ENCODE results near the gene PRSS12. TPM values are rescaled to one million over a fixed set of nuclear protein-coding genes. Genes with fewer than 3 reads are reported as not detected.

The PRSS12 gene
- total RNA-seq, 1 donor from 2014 or later = not detected

DNA sequence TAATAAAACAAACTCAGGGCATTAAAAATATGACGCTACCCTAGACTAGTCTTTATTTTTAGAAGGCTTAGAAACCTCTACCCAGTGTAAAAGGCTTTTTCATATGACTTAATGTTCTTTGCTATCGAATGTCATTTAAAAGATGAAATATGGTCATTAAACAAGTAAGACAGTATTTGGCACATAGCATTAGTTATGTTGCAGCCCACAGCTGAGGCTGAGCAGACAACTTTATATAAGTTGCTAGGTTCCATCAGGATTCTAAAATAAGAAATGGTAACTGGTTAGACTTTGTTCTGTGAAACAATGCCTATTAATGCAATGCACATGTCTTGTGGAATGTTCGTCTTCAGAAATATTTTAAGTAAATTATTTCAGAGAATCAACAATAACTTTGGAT is 10.4 kb upstream of the PRSS12 start:
- intact Hi-C loops (cut with micrococcal nuclease) = no loop called here
- no peak for ATAC-seq
- DNase-seq = no peak

DNA sequence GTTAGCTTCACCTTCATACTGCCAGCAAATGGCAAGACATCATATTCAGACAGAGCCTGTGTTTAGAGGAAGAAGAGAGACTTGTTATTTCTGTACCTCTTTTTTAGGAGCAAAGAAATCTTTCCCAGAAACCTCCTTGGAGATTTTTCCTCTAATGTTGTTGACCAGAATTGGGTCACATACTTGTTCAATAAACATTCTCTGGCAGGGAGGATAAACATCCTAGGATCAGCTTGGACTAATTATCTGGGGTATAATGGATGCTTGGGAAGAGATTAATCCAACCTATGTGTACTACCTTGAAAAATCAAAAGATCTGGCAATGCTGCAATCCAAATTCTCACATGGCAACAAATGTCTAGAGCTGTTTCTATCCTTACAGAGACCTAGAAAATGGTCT is 8.4 kb upstream of the PRSS12 start:
- intact Hi-C loops (cut with micrococcal nuclease) = no loop called here
- ATAC-seq (no peak), DNase-seq (no peak)

DNA sequence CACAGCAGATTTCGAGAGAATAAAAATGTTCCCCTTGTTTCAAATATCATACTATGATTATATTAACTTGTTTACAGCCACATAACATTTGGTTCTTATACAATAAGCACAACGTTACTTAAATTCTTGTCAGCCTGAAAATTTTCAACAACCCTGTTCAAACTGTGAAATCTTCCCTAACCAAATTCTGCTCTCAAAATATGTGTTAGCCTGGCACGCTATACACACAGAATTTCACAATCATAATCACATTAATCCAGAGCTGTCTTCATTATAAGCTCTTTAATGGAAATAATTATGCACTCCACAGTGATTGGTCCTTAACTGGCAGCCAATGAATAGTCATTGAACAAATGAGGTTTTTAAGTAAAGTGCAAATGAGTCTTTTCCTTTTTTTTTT is 7.3 kb upstream of the PRSS12 start:
- ATAC-seq (no peak), DNase-seq (no peak)
- intact Hi-C loops (cut with micrococcal nuclease) = no loop called here

DNA sequence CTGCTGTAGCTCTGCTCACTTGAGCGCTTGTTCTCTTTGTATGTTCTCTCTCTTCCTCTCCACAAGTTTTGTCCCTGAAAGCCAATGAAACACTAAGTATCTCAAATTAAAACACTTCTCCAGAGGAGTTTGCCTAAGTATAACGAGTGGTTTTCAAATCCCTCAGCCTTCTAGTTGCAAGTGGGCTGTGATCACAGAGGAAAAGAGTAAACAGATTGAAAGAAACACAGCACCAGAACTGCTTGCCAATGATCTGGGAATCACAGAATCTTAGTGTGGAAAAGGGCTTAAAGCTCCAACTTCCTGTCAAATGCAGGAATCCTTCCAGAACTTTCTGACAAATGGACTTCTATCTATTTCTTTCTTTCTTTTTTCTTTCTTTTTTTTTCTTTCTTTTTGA is 4.8 kb upstream of the PRSS12 start:
- intact Hi-C loops (cut with micrococcal nuclease) = no loop called here
- ATAC-seq (no peak), DNase-seq (no peak)

DNA sequence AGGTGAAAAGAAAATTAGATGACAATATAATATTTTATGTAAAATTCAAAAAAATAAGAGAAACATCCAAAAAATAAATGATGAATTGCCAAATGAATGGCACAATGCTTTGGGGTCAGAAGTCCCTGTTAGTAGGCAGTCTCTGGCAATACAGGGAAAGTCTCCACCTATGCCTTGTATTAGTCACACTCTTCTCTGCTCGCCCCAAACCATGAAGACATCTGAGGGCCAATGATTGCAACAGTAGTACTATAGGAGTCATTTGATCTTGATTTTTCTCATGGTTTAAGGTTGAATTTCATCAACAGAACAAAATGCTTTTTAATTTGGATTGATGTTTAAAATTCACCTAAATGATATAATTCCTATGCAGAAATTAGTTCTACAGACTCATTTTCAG is 3.9 kb upstream of the PRSS12 start:
- DNase-seq (no peak), ATAC-seq (no peak)
- intact Hi-C loops (cut with micrococcal nuclease) = no loop called here

DNA sequence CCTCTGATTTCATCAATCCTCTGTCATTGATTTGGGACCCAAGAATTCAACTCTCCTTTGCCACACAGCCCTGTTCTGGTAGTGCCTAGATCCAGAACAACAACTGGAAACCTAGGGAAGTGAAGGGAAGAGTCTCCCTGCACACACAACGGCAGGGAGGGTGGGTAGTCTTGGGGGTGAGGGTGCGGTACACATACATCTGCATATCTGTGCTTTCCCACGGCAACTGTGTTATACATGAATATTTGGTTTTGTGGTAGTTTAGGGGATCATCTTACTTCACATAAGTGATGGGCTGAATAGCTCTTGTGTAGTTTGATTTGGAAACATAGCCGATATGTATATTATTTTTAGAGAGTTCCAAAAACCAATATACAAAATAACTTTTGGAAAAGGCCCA is 3.3 kb upstream of the PRSS12 start:
- no peak for ATAC-seq
- DNase-seq = no peak
- intact Hi-C loops (cut with micrococcal nuclease) = no loop called here

DNA sequence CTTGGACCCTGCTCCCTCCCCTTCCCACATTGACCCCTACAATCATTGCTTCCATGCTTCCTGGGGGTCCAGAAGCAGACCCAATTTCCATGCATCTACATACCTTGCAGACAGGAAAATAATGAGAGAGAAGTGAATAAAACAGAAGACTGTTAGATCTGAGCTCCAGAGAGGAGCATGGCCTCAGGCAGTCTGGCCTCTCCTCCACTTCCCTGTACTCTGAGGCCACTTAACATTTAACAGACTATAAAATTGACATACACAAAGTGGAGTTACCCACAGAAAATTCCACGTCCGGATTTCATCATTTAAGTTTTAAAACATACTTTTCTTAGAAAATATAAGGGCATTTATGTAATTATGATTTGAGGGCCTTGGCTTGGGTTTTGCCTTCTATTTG is 2.1 kb upstream of the PRSS12 start:
- intact Hi-C loops (cut with micrococcal nuclease) = no loop called here

DNA sequence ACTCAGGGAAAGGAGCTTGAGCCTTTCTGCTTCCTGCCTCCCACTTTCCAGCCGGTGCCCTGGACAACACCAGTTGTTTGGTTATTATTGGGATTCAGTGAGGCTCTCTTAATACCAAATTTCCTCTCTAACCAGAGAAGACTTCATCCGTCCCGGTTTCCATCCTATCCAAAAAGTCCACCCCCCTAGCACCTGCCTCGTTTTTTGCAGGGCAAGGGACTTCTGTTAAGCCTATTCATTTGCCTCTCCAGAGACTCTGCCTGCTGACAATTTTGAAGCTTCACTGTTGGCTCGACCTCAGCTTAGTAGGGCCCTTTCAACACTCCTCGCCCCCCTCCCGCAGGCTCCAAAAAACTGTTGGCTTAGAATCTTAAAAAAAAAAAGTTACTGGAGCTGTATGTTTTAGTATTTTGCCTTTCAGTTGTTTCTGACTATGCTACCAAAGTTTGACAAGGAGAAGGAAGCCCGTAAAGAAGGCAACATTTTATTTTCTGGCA is 779 bp upstream of the PRSS12 start:
- intact Hi-C loops (cut with micrococcal nuclease) = no loop called here
- DNase-seq (no peak), ATAC-seq (no peak)

More for the DNA sequence above, 2.1 kb upstream of the PRSS12 start:
- no peak for DNase-seq
- ATAC-seq = no peak

DNA sequence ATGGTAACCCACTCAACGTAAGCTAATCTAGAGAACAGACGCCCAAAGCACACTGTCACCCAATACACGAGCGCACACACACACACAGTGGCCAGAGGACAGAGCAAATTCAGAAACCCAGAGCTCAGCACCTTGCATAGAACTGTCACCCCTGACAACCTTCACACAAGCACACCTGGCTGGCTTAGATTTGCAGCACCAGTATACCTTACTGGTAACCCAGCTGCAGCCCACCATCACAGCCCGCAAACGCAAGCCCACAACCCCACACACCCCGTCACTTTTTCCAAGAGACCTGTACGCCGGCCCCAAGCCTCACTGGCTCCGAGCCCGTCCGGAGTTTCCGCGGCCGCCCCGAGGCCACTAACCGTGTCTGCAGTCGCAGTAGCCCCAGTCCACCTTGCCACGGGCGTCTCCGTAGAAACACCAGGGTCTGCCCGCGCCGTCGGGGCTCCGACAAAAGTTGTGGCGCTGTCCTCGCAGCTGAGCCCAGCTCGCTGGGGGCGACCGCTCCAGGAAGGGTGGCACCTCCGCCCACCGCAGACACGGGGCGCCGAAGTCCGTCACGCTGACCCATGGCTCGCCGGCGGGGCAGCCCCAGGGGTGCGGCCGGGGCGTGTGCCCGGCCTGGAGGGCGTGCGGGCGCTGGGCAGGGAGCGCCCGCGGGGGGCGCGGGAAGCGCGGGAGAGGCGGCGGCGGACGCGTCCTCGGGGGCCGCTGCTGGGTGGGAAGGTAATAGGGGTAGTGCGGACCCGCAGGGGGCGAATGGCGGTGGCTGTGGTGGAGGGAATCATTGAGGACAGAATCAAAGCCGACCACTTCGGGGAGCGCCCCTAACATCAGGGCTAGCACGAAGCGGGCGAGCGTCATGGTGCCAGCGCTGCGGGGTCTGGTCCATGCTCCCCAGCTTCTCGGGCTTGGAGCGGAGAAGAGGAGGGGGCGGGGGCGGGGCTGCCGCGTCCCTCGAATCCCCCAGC is 664 bp downstream of the PRSS12 start:
- DNase-seq (peak; percentile 25), ATAC-seq (peak; percentile 33)
- intact Hi-C loops (cut with micrococcal nuclease) = no loop called here

DNA sequence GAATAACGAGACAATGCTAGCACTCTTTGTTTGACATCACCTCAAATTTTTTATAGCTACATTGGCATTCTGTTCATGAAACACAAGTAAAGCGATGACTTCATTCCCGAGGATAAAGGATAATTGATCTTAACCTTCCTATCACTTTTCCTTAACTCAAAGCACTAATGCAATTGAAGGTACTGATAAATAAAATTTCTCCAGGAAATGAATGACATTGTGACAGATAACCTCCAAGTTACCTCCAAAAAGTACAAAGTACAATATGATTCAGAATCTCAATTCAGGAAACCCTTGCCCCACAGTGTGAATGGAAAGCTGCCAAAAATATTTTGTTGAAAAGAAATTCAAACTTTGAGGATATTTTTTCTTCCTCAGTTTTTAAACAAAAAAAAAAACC is 1.8 kb downstream of the PRSS12 start:
- DNase-seq (no peak), ATAC-seq (no peak)
- intact Hi-C loops (cut with micrococcal nuclease) = no loop called here

DNA sequence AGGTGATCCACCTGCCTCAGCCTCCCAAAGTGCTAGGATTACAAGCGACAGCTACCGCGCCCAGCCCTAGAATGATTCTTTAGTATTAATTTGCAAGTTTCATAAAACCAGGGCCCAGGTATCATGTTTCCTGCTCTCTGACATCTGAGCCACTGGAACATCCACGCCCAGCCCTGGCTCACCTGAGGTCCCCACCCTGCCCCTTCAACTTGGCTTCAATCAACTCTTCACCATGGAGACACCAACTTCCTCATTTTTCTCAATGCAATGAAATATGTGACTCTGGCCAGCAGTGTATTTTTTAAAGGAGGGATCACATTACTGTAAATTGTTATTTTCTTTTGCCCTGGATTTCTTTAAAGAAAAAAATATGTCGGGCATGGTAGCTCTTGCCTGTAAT is 3.9 kb downstream of the PRSS12 start:
- ATAC-seq = no peak
- intact Hi-C loops (cut with micrococcal nuclease) = no loop called here
- DNase-seq = no peak

DNA sequence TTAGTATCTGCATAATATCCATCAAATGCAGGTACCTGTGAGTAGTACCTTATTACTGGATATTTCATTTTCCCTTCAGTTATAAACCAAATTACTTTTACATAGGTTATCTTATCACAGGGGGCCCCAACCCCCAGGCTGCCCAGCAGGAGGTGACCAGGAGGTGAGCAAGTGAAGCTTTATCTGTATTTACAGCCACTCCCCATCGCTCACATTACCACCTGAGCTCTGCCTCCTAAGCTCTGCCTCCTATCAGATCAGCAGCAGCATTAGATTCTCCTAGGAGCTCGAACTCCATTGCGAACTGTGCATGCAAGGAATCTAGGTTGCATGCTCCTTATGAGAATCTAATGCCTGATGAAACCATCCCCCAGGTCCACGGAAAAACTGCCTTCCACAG is 6.3 kb downstream of the PRSS12 start:
- DNase-seq (no peak), ATAC-seq (no peak)
- intact Hi-C loops (cut with micrococcal nuclease) = no loop called here

DNA sequence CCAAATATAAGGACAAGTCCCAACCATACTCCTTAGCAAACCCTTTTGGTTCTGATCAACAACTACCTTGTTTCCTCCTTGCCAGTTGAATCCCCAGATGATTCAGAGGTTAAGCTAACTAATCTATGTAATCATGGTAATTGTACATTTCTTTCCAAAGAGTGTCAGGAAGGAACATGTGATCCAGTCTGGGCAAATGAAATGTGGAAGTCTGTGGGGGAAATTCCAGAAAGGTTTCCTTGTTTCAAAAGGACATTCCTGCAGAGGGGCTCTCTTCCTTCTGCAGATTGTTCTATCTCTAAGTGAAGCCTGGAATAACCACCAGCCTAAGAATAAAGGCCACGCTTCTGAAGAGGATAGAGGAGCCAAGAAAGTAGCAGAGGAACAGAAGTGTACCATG is 7.0 kb downstream of the PRSS12 start:
- DNase-seq (no peak), ATAC-seq (no peak)
- intact Hi-C loops (cut with micrococcal nuclease) = no loop called here

DNA sequence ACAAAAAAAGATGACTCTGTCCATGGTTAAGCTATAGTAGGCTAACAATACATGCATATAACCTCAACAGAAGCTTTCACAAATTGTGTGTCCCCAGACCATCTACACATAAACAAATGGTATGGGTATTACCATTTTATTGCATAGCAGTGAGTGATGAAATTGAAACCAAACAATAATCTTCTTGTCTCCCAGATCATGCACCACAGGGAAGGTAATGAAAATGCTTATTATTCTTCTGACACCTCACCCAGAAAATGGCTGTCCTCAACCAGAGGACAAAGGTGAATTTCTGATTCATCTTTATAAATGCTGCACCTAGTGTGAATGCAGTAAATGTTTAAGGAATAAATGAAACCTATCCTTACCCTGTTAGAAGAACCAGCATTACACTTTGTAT is 8.0 kb downstream of the PRSS12 start:
- DNase-seq = no peak
- ATAC-seq = no peak
- intact Hi-C loops (cut with micrococcal nuclease) = no loop called here

DNA sequence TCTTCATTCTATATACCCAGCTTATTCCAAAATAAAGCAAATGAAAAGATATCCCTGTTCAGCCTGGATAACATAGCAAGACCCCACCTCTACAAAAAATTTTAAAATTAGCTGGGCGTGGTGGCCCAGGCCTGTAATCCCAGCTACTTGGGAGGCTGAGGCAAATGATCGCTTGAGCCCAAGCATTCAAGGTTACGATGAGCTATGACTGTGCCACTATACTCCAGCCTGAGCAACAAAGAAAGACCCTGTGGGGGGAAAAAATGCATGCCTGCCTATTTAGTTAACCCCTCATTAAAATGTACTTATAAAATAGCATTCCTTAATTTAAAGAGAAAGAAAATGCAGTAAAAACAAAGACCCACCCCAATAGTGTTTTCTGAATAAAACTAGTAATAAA is 9.3 kb downstream of the PRSS12 start:
- ATAC-seq = no peak
- intact Hi-C loops (cut with micrococcal nuclease) = no loop called here
- DNase-seq = no peak

DNA sequence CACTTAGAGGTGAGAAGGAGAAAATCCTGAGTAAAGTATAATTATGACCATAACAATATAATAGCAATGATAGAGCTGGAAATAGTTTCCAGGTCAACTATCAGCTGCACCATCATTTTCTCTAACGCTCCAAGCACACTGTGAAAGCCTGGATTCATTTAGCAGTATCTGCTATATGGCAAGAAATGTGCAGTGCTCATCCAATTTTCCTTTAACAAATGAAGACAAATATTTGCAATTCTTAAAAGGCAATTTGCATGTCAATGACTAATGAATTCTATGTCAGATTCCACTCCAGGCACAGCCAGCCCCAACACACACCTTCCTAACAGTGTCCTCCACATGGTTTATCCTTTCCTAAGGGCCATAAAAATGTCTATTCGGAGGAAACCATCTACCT is 12.7 kb downstream of the PRSS12 start:
- DNase-seq = no peak
- intact Hi-C loops (cut with micrococcal nuclease) = no loop called here
- no peak for ATAC-seq

DNA sequence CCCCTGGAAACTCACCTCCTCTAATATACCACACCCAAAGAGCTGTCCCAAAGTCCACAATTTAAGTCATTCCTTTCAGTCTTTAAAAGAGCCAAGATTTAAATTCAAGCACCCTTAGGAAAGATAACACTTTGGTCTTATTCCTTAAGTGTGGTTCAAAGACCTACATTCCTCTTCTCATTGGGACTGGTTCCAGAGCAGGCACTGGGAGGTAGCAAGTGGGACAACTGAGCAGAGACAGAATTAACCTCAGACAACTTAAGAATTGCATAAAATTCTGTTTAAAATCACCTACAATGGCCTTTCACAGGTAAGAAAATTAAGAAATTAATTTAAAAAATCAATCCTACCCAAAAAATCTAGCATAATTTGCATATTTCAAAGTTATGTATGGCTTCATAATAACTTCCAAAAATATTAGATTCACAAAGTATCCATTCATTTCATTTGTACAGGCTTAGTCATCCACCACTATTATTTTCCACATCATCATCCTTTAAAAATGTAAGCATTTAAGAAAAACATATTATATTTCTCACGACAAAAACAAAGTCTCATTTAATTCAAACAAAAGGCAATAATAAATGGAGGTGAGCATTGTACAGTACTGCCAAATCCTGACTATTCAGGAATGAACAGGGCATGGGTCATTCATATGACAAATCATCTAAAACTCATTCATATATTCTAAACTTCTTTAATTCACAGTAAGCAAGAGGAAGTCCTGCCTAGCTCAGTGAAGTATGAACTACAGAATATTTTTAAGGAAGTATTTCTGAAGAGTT is 13.6 kb downstream of the PRSS12 start:
- intact Hi-C loops (cut with micrococcal nuclease) = no loop called here
- DNase-seq = no peak

DNA sequence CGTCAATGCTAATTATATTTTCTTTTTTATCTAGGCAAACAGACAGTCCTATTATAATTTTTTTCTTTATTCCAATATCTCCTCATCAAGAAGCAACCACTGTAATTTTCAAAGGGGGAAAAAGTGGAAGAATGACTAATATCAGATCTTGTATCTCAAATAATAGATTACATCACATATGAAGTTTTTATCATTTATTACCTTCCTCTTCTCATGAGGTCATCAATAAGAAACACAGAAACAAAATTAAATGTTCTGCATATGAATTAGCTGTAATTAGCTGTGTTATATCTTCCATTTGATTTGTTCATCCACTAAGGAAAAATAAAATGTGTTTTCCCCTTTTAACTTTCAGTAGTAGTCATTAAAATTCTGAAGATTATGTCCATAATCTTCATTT is 14.3 kb downstream of the PRSS12 start:
- DNase-seq = no peak
- intact Hi-C loops (cut with micrococcal nuclease) = no loop called here
- no peak for ATAC-seq

More for the DNA sequence above, 13.6 kb downstream of the PRSS12 start:
- ATAC-seq = no peak

DNA sequence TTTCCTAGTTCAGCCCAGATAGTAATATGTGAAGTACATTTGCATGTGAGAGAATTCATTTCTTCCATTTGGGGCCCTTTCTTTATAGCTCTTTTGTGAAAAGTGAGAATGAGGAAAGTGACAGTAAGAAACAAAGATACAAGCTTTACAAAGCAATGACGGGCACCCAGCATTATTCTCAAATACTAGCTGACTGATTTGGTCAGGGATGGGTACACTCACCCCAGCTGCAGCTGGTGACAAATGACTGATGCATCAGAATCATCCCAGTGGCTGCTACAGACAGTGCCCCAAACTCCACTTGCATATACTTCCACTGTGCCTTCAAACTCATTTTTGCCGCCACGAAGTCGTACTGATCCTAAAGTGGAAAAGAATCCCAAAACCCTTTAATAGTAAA is 14.8 kb downstream of the PRSS12 start:
- no peak for ATAC-seq
- intact Hi-C loops (cut with micrococcal nuclease) = no loop called here
- DNase-seq = no peak

DNA sequence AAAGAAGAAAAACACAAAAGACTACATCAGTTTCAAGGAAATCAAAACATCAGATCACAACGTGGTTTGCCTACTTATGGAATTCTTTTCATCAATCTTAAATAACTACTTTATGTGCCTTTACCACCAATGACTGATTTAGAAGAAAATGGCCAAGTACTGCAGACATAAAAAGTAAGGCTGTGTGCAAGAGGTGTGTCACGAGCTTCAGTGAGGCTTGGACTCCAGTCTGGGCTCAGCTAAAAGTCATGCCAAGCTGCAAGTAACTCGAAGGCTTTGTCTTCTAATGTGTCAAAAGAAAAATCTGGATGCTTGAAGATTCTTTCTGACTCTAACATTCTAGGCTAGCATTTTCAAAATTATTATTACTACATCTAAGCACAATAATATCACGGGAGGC is 17.0 kb downstream of the PRSS12 start:
- DNase-seq (no peak), ATAC-seq (no peak)
- intact Hi-C loops (cut with micrococcal nuclease) = no loop called here
